K562 (cell line): Measurements from ENCODE around the gene ABHD8. TPM values are rescaled to one million over a fixed set of nuclear protein-coding genes. Genes with fewer than 3 reads are reported as not detected.

Experiments
- AFF1 ChIP-seq, 2 experiments: fragments of 450-650 bp; IDR thresholded peaks; 2 replicates each; pipeline ENCODE4 v1.6.1; 2018; ENCODE audit warnings: mild to moderate bottlenecking in 2 of 2, low read depth in 1 of 2; ENCODE audit not compliant: partially characterized antibody in 2 of 2
- BCOR ChIP-seq: fragments of 450-650 bp; IDR thresholded peaks from 2 replicates; pipeline ENCODE4 v1.6.1; 2016
- CREBBP ChIP-seq: IDR thresholded peaks from one replicate; pipeline ENCODE4 v1.6.1; 2012; ENCODE audit warnings: low read depth, mild to moderate bottlenecking, control low read depth, inconsistent platforms, low read length
- ERF ChIP-seq: fragments of 450-650 bp; formaldehyde crosslinking; IDR thresholded peaks from 2 replicates; pipeline ENCODE4 v1.4.0; 2020; ENCODE audit warnings: mild to moderate bottlenecking, mixed read lengths
- ETV1 ChIP-seq: fragments of 450-650 bp; conservative IDR thresholded peaks from 2 replicates; pipeline ENCODE4 v1.6.1; 2016; ENCODE audit warnings: missing genetic modification characterization, control low read depth, low read depth, missing compliant biosample characterization
- ETV6 ChIP-seq, 3 experiments: fragments of 150-350 bp in 1 of 3; sonication (generic) in 1 of 3; formaldehyde crosslinking in 1 of 3; IDR thresholded peaks; 2 replicates each; pipeline versions ENCODE4 v1.6.1 to v1.8.0; 2014 to 2022; ENCODE audit warnings: borderline replicate concordance in 2 of 3, low read depth in 2 of 3, antibody characterized with exemption in 1 of 3, low read length in 1 of 3, mild to moderate bottlenecking in 1 of 3, missing genetic modification reagents in 1 of 3
- HNRNPLL ChIP-seq: fragments of 200-400 bp; formaldehyde crosslinking; IDR thresholded peaks from 2 replicates; pipeline ENCODE4 v1.6.1; 2017; ENCODE audit warnings: low read length, low read depth, mild to moderate bottlenecking; ENCODE audit not compliant: poor library complexity, severe bottlenecking
- HNRNPUL1 ChIP-seq: fragments of 200-400 bp; formaldehyde crosslinking; IDR thresholded peaks from 2 replicates; pipeline ENCODE4 v1.6.1; 2017; ENCODE audit warnings: low read length
- L3MBTL2 ChIP-seq: fragments of 450-650 bp; IDR thresholded peaks from 2 replicates; pipeline ENCODE4 v1.6.1; 2016; ENCODE audit warnings: mild to moderate bottlenecking, moderate library complexity
- NR2C1 ChIP-seq, 2 experiments: fragments of 450-650 bp; IDR thresholded peaks; 2 replicates each; pipeline ENCODE4 v1.6.1; 2017; ENCODE audit warnings: mild to moderate bottlenecking in 2 of 2, antibody characterized with exemption in 1 of 2, inconsistent platforms in 1 of 2, missing compliant biosample characterization in 1 of 2, missing genetic modification characterization in 1 of 2
- RBFOX2 ChIP-seq: fragments of 200-400 bp; formaldehyde crosslinking; IDR thresholded peaks from 2 replicates; pipeline ENCODE4 v1.6.1; 2017; ENCODE audit warnings: low read depth, mild to moderate bottlenecking, low read length, moderate library complexity
- RBM34 ChIP-seq: fragments of 200-400 bp; formaldehyde crosslinking; IDR thresholded peaks from 2 replicates; pipeline ENCODE4 v1.6.1; 2018; ENCODE audit warnings: low read length, borderline replicate concordance; ENCODE audit not compliant: insufficient read depth
- SMARCA5 ChIP-seq: fragments of 450-650 bp; IDR thresholded peaks from 2 replicates; pipeline ENCODE4 v1.6.1; 2016
- SRSF1 ChIP-seq: fragments of 200-400 bp; formaldehyde crosslinking; IDR thresholded peaks from 2 replicates; pipeline ENCODE4 v1.6.1; 2017; ENCODE audit warnings: mild to moderate bottlenecking, low read depth, low read length, moderate library complexity
- ZKSCAN8 ChIP-seq: fragments of 200-800 bp; sonication (Bioruptor generic); IDR thresholded peaks from 2 replicates; pipeline ENCODE4 v1.6.1; 2016; ENCODE audit warnings: missing genetic modification characterization, missing compliant biosample characterization
- ZNF384 ChIP-seq: IDR thresholded peaks from 2 replicates; pipeline ENCODE4 v1.6.1; 2012; ENCODE audit warnings: low read depth, low read length, improper control_type of control experiment
- ZNF639 ChIP-seq, 2 experiments: fragments of 200-800 bp in 1 of 2; sonication (Bioruptor generic) in 1 of 2; sonication (generic) in 1 of 2; formaldehyde crosslinking in 1 of 2; IDR thresholded peaks in 1 of 2; conservative IDR thresholded peaks in 1 of 2; 2 replicates each; pipeline versions ENCODE4 v1.5.0 to v1.6.1; 2016 to 2020; ENCODE audit warnings: missing compliant biosample characterization in 1 of 2, missing genetic modification characterization in 1 of 2, missing genetic modification reagents in 1 of 2
- polyA plus RNA-seq, 8 experiments: library from polyadenylated mRNA; depleted of rRNA in 4 of 8; stranded (reverse) in 5 of 8; unstranded in 3 of 8; fragments of >200 nt; fragmentation: Nextera tagmentation in 2 of 8; fragmentation: Illumina TruSeq in 1 of 8; extraction: Ambion mirVana in 2 of 8; extraction: Trizol in 1 of 8; gene quantifications; 2 replicates each; pipeline versions ENCODE4 v1.2.1 to v1.2.3, GENCODE V29; 2011 to 2014; ENCODE audit warnings: inconsistent platforms in 1 of 8, missing spikeins in 1 of 8
- total RNA-seq, 7 experiments: library from RNA; depleted of rRNA in 6 of 7; stranded (reverse); fragments of >200 nt in 6 of 7; fragmentation: Illumina TruSeq in 2 of 7; extraction: Trizol in 2 of 7; gene quantifications; 2 replicates each; pipeline versions ENCODE4 v1.2.1 to v1.2.3, GENCODE V29; 2011 to 2021; ENCODE audit warnings: low replicate concordance in 1 of 7
- TF ChIP-seq, protein P1 (sequence below): fragments of 250-450 bp; sonication (Bioruptor Pico); IDR thresholded peaks from 2 replicates; pipeline ENCODE4 v1.4.0; 2020; ENCODE audit warnings: mild to moderate bottlenecking, moderate library complexity

ABHD8 gene
- total and polyA plus RNA-seq, 9 of the 15 experiments (the other 6 are each of a cell fraction or from before 2014, with no cell fraction given) = 0.04 to 6.6 (median 2.0) TPM; not detected in 1

GRCh38 chr19:17246681-17247425, 56.4 kb downstream of the ABHD8 start (continued):
- TF ChIP-seq, protein P1, sequence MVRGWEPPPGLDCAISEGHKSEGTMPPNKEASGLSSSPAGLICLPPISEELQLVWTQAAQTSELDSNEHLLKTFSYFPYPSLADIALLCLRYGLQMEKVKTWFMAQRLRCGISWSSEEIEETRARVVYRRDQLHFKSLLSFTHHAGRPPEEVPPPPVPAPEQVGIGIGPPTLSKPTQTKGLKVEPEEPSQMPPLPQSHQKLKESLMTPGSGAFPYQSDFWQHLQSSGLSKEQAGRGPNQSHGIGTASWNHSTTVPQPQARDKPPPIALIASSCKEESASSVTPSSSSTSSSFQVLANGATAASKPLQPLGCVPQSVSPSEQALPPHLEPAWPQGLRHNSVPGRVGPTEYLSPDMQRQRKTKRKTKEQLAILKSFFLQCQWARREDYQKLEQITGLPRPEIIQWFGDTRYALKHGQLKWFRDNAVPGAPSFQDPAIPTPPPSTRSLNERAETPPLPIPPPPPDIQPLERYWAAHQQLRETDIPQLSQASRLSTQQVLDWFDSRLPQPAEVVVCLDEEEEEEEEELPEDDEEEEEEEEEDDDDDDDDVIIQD (CRISPR knock-in tag) = 0 out of 2 replicates have a peak, but pooled peaks have one; percentile 37
- TF ChIP-seq ZNF639 (CRISPR knock-in tag; conservative IDR thresholded peaks at IDR 0.05 in 1 of 2, IDR thresholded peaks at IDR 0.05 in 1 of 2) (peak in 1 of 2 experiments; percentile 8; a peak in 1 of 4 replicates), L3MBTL2 (peak; percentile 80; the same call in 1 of the 2 replicates), RBFOX2 (peak; percentile 10; the same call in 1 of the 2 replicates), ETV1 (no peak), HNRNPUL1 (no peak), ERF (CRISPR knock-in tag) (no peak), CREBBP (no peak), RBM34 (no peak), NR2C1 (IDR thresholded peaks at IDR 0.05) (peak; percentile 63; the same call in 1 of the 2 replicates), NR2C1 (tag; IDR thresholded peaks at IDR 0.05) (peak; percentile 64), HNRNPLL (peak; percentile 20), ZKSCAN8 (CRISPR knock-in tag) (peak; percentile 99), SRSF1 (no peak), BCOR (peak; percentile 99), ETV6 (IDR thresholded peaks at IDR 0.05; ENCODE audit: borderline replicate concordance in 1 of 2, low read depth in 2 of 2, low read length in 1 of 2) (no peak), ETV6 (CRISPR knock-in tag; IDR thresholded peaks at IDR 0.05; ENCODE audit: borderline replicate concordance) (no peak), AFF1 (IDR thresholded peaks at IDR 0.05; ENCODE audit: low read depth in 1 of 2, partially characterized antibody in 2 of 2) (no peak), ZNF384 (no peak), SMARCA5 (peak; percentile 88)
